ENCODE results near the gene CFAP46. TPM values are rescaled to one million over a fixed set of nuclear protein-coding genes. Genes with fewer than 3 reads are reported as not detected.
"Not testable (repeated sequence)": the region's sequence is repeated elsewhere in the genome, so short reads cannot be mapped to it uniquely, and the experiment has no call there.

CFAP46 gene
- total RNA-seq, 2 experiments from 2014 or later = 1.1 to 1.5 TPM

DNA sequence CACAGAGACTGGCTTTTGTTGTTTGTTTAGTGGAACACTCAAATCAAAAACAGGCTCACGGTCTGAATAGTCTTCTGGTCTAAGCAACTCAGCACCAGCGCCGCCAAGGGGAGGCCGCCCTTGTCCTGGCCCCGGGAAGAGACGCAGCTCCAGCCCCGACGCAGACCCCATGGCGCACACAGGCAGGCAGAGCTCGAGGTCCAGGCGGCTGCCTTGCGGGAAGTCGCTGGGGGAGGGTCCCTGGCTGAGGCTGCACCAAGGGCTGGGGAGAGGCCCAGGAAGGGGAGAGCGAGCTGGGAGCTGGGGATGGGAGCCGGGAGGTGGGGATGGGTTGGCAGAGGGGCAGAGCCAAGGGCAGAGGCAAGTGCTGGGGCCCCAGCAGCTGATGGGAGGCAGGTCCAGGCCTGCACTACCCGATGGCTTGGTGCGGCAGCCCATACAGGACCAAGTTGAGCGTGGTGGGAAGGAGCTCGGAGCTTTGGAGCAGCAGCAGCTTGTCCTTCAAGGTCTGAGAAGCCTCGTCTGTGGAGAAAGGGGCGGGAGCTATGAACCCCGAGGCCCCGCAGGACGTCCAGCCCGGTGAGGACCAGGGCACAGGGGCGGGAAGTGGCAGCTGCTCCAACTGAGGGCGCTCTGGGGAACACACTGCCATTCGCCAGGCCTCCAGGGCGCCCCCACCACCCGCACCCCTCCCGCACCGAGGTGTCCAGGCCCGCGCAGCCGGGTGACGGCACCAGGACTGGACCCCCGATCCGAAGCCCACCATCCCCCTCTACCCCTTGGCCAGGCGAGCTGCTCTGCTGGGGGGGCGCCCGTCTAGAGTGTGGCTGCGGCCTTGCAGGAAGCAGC is 133.8 kb downstream of the CFAP46 start:
- H3K9me3 Mint-ChIP-seq = no peaks in the 10 kb centered on the region
- DNase-seq = no peak
- H3K27me3 Mint-ChIP-seq = no peaks in the 10 kb centered on the region
- no peaks in the 10 kb centered on the region for H3K36me3 Mint-ChIP-seq
- no peak overlapping the region for H3K4me3 Mint-ChIP-seq
- H3K4me1 Mint-ChIP-seq = no peaks in the 10 kb centered on the region
- no peak overlapping the region for H3K27ac Mint-ChIP-seq

DNA sequence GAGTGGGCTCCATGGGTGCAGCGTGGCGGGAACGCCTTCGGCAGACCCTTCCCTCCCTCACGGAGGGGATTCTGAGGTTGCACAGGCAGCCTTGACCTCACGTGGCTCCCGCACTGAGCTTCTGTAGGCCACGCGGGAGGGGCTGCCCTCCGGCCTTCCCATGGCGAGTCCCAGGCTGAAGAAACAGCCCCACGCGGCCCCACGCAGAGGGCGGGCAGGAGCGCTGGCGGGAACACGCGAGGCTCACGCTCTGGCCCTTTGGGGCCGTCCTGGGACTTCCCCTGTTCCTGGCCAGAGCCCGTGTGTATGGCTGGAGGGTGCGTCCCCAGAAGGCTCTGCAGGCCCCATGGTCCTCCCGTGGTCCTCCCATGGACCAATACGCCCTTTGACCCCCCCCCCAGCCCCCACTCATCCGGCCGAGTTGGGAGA is 134.7 kb downstream of the CFAP46 start:
- no peaks in the 10 kb centered on the region for H3K4me1 Mint-ChIP-seq
- DNase-seq = no peak
- no peaks in the 10 kb centered on the region for H3K9me3 Mint-ChIP-seq
- H3K4me3 Mint-ChIP-seq = no peak overlapping the region
- no peaks in the 10 kb centered on the region for H3K27me3 Mint-ChIP-seq
- H3K27ac Mint-ChIP-seq = no peak overlapping the region
- H3K36me3 Mint-ChIP-seq = no peaks in the 10 kb centered on the region

DNA sequence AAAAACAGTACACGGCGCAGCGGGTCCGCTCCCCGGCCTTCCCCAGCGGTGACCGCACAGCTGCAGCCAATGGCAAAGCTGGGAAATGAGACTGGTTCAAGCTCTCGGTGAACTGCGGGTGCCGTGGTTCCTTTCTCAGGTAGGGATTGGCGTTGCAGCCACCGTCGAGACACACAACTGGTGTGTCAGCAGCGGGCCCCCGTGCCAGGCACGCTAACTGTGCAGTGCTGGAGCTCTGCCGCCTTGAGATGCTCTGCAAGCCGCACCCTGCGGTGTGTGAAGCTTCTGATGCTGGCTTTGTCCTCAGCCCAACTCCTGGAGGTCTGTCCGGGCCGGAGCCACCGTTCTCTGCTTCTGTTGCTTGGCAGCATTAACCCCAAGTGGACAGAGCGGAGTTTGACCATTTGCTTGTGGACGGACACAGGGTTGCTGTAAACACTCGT is 135.8 kb downstream of the CFAP46 start:
- no peaks in the 10 kb centered on the region for H3K9me3 Mint-ChIP-seq
- no peak for DNase-seq
- H3K4me1 Mint-ChIP-seq = no peaks in the 10 kb centered on the region
- no peaks in the 10 kb centered on the region for H3K27me3 Mint-ChIP-seq
- H3K27ac Mint-ChIP-seq = no peak overlapping the region
- no peaks in the 10 kb centered on the region for H3K36me3 Mint-ChIP-seq
- no peak overlapping the region for H3K4me3 Mint-ChIP-seq

DNA sequence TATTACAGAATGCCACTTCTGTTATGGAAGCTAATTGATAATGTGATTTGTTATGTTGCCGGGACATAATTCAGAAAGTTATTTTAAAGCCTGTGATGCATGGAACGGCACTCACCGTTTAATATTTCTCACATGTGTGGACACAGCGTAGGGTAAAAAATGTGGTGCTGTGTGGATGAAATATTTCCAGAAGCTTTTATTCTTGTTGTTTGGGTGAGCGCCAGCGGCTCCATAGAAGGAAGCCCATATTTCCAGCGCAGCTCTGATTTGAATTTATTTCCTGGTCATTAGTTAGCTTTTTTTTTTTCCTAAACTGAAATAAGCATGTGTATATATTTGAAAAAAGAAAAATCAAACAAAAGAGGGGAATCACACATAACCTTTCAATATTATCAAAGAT is 136.3 kb downstream of the CFAP46 start:
- Mint-ChIP-seq H3K4me1 (no peaks in the 10 kb centered on the region), H3K27ac (no peak overlapping the region), H3K9me3 (no peaks in the 10 kb centered on the region), H3K4me3 (no peak overlapping the region), H3K36me3 (no peaks in the 10 kb centered on the region), H3K27me3 (no peaks in the 10 kb centered on the region)
- no peak for DNase-seq

DNA sequence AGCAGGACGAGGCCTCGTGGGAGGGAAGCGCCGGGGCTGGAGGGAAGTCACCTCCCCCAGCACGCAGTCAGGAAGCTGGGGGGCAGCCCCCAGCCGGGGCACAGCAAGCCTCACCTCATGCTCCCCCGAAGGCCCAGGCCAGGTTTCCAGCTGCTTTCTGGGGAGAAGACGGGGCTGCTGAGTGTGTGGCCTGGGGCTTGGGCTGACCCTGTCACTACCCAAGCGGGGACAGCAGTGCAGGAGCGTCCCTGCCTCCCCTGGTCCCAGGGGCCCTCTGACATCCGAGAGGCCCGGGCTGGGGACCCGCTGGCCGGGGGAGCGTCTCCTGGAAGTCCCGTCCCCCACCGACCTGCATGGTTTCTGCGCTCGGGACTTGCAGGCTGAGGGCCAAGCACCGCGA is 136.8 kb downstream of the CFAP46 start:
- DNase-seq = no peak
- H3K27me3 Mint-ChIP-seq = no peaks in the 10 kb centered on the region
- H3K4me3 Mint-ChIP-seq = no peak overlapping the region
- H3K4me1 Mint-ChIP-seq = no peaks in the 10 kb centered on the region
- H3K9me3 Mint-ChIP-seq = no peaks in the 10 kb centered on the region
- no peaks in the 10 kb centered on the region for H3K36me3 Mint-ChIP-seq
- H3K27ac Mint-ChIP-seq = no peak overlapping the region

DNA sequence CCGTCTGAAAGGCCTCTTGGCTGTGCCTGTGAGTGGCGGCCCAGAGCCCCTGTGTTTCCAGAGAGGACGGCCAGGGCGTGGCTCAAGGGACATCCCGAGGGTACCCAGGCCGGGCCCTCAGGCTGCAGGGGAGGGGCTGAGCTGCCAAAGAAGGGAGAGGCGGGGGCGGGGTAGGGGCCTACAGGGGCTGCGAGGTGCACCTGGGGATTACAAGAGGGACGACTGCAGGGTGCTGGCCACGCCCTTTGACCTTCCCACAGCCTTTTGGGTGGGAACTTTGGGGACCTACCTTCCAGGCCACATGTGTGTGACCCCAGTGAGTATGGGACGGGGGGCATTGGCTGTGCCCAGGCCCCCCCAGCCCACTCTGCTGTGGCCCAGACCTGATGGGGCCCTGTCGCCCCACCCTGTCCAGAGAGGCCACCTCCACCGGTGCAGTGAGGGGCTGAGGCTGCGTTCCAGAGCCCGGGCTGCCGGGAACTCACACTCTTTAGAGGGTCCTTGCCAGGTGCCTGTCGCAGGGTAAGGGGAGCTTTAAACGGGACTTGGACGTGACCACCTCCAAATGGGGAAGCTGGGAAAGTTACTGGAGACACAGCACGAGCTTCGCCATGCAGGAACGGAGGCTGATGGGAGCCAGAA is 137.5 kb downstream of the CFAP46 start:
- DNase-seq = no peak
- H3K27ac Mint-ChIP-seq = no peak overlapping the region
- no peak overlapping the region for H3K4me3 Mint-ChIP-seq
- H3K36me3 Mint-ChIP-seq = no peaks in the 10 kb centered on the region
- H3K4me1 Mint-ChIP-seq = no peaks in the 10 kb centered on the region
- H3K9me3 Mint-ChIP-seq = no peaks in the 10 kb centered on the region
- no peaks in the 10 kb centered on the region for H3K27me3 Mint-ChIP-seq

DNA sequence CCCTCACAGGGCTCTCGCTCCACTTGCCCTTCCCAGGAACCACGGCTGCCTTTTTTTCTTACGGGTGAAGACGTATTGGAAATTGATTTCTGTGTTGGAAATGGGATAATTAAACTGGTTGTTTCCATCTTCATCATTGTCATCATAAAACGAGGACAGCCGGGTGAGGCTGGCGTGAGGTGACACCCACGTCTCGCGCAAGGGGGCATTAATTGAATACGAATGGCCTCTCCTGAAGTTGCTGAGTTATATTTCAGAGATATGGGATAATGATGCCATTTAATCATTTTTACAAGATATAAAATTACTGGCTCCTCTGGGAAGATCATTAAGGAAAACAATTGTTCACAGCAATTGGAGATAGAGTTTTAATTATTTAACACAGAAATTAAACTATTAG is 138.1 kb downstream of the CFAP46 start:
- Mint-ChIP-seq H3K27me3 (no peaks in the 10 kb centered on the region), H3K4me1 (no peaks in the 10 kb centered on the region), H3K27ac (no peak overlapping the region), H3K4me3 (no peak overlapping the region), H3K36me3 (no peaks in the 10 kb centered on the region), H3K9me3 (no peaks in the 10 kb centered on the region)
- DNase-seq = no peak

DNA sequence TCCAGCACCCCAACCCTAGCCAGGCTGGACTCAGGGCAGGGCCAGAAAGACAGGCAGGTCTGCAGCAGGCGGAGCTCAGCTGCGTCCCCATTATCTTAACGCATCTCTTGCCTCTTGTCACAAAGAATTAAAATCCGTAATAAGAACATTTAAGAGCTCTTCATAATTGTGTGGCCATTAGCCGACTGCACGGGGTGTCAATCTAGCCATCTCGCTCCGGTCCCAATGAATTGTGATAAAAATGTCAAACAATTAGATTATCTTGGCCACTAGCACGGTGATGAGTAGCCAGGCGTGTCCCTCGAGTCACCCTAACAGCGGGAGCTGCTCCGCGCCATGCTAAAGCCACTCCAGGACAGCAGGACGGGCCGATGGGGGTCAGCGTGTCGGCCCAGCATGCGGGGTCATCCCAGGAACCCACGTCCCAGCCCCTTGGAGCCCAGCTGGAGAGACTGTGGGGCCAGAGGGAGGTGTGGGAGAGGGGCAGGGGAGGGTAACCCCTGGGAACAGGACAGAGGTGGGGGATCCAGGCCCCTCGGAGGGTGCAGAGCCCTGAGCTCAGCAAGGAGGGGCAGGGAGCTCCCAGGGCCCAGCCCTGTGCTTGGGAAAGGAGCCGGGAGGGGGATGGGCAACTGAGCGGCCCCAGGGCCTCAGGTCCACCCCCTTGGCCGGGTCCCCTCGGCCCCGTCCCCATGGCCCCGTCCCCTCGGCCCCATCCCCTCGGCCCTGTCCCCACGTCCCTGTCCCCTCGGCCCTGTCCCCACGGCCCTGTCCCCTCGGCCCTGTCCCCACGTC is 138.8 kb downstream of the CFAP46 start:
- H3K4me3 Mint-ChIP-seq = no peak overlapping the region
- no peaks in the 10 kb centered on the region for H3K27me3 Mint-ChIP-seq

DNA sequence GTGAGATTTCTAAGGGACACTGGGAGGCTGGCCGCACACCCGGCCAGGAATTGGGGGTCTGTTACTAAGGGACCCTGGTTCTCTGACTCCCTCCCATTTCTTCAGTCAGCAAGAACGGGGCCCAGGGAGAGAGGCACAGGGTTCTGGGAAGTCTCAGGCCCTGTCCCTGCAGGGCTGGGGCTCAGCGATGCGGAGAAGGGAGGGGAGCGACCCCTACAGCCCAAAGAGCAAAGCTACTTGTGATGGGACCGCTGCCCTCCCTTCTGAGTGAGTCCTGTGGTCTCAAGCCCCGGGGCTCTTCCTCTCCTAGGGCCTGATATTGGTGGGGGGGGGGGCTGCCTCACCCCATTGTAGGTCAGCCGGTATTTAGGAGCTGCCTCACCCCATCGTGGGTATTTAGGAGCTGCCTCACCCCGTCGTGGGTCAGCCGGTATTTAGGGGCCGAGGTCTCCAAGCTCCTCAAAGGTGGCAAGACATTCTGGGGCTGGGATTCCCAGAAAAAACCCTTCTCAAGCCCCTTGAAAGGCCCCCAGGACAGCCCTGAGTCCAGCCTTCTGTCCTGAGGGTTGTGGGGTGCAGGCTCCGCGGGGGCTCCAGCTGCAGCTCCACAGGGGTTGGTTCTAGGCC is 139.6 kb downstream of the CFAP46 start:
- no peak for DNase-seq
- H3K4me3 Mint-ChIP-seq = no peak overlapping the region
- H3K9me3 Mint-ChIP-seq = no peaks in the 10 kb centered on the region
- no peak overlapping the region for H3K27ac Mint-ChIP-seq
- no peaks in the 10 kb centered on the region for H3K36me3 Mint-ChIP-seq
- H3K27me3 Mint-ChIP-seq = no peaks in the 10 kb centered on the region
- no peaks in the 10 kb centered on the region for H3K4me1 Mint-ChIP-seq

More for the DNA sequence above, 138.8 kb downstream of the CFAP46 start:
- no peak for DNase-seq
- H3K4me1 Mint-ChIP-seq = no peaks in the 10 kb centered on the region
- H3K27ac Mint-ChIP-seq = no peak overlapping the region
- H3K36me3 Mint-ChIP-seq = no peaks in the 10 kb centered on the region
- no peaks in the 10 kb centered on the region for H3K9me3 Mint-ChIP-seq

DNA sequence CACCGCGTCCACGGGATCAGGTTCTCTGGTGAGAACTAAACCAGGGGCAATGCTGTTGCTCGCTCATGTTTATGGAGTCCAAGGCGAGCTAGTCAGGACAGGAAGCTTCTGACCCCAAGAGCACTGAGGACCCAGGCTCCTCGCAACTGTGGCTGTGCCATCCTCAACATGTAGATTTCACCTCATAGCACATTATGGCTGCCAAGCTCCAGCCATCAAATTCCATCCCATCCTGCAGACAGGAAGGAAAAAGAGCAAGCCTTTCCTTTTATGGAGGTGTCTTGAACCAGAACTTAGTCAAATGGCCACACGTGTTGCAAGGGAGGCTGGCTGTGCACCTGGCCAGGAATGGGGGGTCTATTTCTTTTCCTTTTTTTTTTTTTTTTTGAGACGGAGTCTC is 140.3 kb downstream of the CFAP46 start:
- H3K36me3 Mint-ChIP-seq = no peaks in the 10 kb centered on the region
- no peaks in the 10 kb centered on the region for H3K4me1 Mint-ChIP-seq

DNA sequence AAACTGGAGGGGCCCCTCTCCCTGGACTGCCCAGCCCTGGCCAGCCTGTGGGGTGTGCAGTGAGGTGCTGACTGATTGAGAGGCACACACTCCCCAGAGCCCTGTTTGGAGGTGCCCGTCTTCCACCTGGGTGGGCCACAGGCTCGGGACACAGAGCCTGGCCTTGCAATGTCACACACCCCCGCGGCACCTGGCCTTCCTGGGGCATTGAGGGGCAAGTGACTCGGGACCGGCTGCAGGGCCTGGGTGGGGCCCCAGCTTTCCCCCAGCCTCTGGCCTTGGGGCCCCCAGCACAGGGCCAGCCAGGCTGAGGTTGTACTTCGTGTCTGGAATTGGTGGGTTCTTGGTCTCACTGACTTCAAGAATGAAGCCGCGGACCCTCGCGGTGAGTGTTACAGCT is 142.5 kb downstream of the CFAP46 start:
- no peak overlapping the region for H3K27ac Mint-ChIP-seq
- no peaks in the 10 kb centered on the region for H3K36me3 Mint-ChIP-seq
- no peaks in the 10 kb centered on the region for H3K9me3 Mint-ChIP-seq
- no peaks in the 10 kb centered on the region for H3K27me3 Mint-ChIP-seq
- DNase-seq = no peak
- H3K4me3 Mint-ChIP-seq = no peak overlapping the region
- no peaks in the 10 kb centered on the region for H3K4me1 Mint-ChIP-seq

More for the DNA sequence above, 140.3 kb downstream of the CFAP46 start:
- no peak overlapping the region for H3K4me3 Mint-ChIP-seq
- no peak overlapping the region for H3K27ac Mint-ChIP-seq
- DNase-seq = no peak
- H3K27me3 Mint-ChIP-seq = no peaks in the 10 kb centered on the region
- H3K9me3 Mint-ChIP-seq = no peaks in the 10 kb centered on the region

DNA sequence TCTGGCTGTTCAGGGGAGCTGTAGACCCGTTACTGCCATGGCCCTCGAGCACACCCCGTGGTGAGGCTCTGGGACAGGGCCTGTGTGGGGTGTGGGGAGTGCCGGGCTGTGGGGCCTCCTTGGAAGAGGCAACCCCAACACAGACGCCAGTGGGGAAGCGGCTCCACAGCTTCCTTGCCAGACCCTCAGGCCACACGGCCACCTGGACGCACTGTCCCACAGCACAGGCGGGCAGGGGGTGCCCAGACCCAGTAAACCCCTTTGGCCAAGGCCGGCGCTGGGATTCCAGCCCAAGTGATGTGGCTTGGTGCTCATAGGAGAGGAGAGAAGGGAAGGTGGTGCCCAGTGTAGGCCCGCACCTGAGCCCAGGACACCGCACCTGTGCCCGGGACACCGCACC is 143.5 kb downstream of the CFAP46 start:
- Mint-ChIP-seq H3K36me3 (no peaks in the 10 kb centered on the region), H3K27ac (no peak overlapping the region), H3K27me3 (no peaks in the 10 kb centered on the region), H3K4me1 (no peaks in the 10 kb centered on the region), H3K4me3 (no peak overlapping the region), H3K9me3 (no peaks in the 10 kb centered on the region)
- DNase-seq = no peak

DNA sequence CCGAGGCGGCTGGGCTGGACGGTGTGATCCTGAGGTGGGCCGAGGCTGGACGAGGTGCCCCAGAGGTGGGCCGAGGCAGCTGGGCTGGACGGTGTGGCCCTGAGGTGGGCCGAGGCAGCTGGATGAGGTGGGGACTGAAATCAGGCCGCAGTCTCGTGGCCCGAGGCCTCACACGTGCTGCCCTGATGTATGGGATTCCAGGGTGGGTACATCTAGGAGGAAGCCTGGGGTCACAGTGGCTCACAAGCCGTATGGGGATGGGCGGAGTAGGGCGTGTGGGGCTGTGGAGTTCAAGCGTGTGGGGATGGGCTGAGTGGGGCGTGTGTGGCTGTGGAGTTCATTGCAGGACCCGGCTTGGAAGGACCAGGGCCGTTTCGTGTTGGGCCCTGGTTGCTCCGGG is 144.0 kb downstream of the CFAP46 start:
- Mint-ChIP-seq H3K4me3 (no peak overlapping the region), H3K4me1 (no peaks in the 10 kb centered on the region), H3K27me3 (no peaks in the 10 kb centered on the region), H3K9me3 (no peaks in the 10 kb centered on the region), H3K36me3 (no peaks in the 10 kb centered on the region), H3K27ac (no peak overlapping the region)
- DNase-seq = no peak

DNA sequence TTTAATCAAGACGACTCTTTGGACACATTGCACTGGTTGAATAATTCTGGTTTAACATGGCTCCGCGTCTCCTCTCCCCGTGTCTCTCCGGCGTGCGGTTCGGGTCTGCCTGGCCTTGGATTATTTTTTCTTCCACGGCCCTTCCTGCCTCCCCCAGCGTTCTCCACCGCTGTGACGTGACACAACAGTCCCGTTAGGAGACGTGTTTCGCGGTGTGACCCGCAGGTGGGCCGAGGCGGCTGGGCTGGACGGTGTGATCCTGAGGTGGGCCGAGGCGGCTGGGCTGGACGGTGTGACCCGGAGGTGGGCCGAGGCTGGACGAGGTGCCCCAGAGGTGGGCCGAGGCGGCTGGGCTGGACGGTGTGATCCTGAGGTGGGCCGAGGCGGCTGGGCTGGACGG is 144.4 kb downstream of the CFAP46 start:
- not testable (repeated sequence) for H3K27ac Mint-ChIP-seq, H3K36me3 Mint-ChIP-seq, H3K27me3 Mint-ChIP-seq, H3K4me1 Mint-ChIP-seq, H3K9me3 Mint-ChIP-seq, H3K4me3 Mint-ChIP-seq, DNase-seq

DNA sequence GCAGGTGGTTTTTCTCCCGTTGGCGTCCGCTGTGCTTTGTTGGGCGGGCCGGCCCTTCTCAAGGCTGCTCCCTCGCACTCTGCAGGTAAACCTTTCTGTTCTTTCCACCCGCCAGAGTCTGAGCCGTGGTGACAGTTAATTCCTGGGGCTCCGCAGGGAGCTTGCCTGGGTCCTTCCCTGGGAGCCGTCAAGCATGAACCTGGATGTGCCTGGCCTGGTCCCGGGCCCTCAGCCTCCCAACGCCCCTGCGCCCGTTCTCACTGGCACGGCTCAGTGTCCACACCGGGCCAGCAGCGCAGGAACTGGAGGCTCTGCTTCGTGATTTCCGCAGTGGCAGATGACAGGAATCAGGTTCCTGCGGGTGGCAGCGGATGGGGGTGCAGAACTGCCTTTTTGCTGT is 145.5 kb downstream of the CFAP46 start:
- no peak for DNase-seq

More for the DNA sequence above, 145.5 kb downstream of the CFAP46 start:
- no peaks in the 10 kb centered on the region for H3K9me3 Mint-ChIP-seq
- no peak overlapping the region for H3K4me3 Mint-ChIP-seq
- no peak overlapping the region for H3K27ac Mint-ChIP-seq
- no peaks in the 10 kb centered on the region for H3K36me3 Mint-ChIP-seq
- no peaks in the 10 kb centered on the region for H3K4me1 Mint-ChIP-seq
- H3K27me3 Mint-ChIP-seq = no peaks in the 10 kb centered on the region

Measured in activated naive CD8-positive, alpha-beta T cell treated with anti-CD3 and anti-CD28 coated beads for 36 hours (primary cell).